Heart left ventricle (tissue), 16 donors: ENCODE results near the gene GRIP1. TPM values are rescaled to one million over a fixed set of nuclear protein-coding genes. Genes with fewer than 3 reads are reported as not detected.

ENCODE experiments used
- ATAC-seq, 4 donors: fragments of 200-7000 bp; cut with Tn5 transposase; one replicate each; pipeline ENCODE4 v1.9.1; 2020 to 2022; ENCODE audit warnings: moderate library complexity in 4 of 4, mild to moderate bottlenecking in 3 of 4, moderate number of reproducible peaks in 1 of 4
- DNase-seq, 5 donors: peaks; one replicate each; pipeline ENCODE4 v3.0.0-alpha.2; 2020
- H3K27ac ChIP-seq, 12 donors: fragments of 200-600 bp; sonication (generic) in 4 of 12; one replicate each; pipeline versions ENCODE4 v1.5.0 to v1.8.0; 2016 to 2022; ENCODE audit warnings: mild to moderate bottlenecking in 2 of 12
- H3K27me3 ChIP-seq, 9 donors: fragments of 200-600 bp; sonication (generic) in 2 of 9; one replicate each; pipeline versions ENCODE4 v1.5.1 to v1.8.0; 2016 to 2022; ENCODE audit warnings: mild to moderate bottlenecking in 3 of 9
- H3K36me3 ChIP-seq, 9 donors: fragments of 200-600 bp; sonication (generic) in 2 of 9; one replicate each; pipeline versions ENCODE4 v1.5.0 to v1.8.0; 2018 to 2022; ENCODE audit warnings: mild to moderate bottlenecking in 2 of 9
- H3K4me1 ChIP-seq, 12 donors: fragments of 200-600 bp; sonication (generic) in 4 of 12; one replicate each; pipeline versions ENCODE4 v1.5.0 to v1.8.0; 2016 to 2022; ENCODE audit warnings: mild to moderate bottlenecking in 3 of 12
- H3K4me3 ChIP-seq, 12 donors: fragments of 200-600 bp; sonication (generic) in 4 of 12; one replicate each; pipeline versions ENCODE4 v1.5.0 to v1.8.0; 2017 to 2022; ENCODE audit warnings: mild to moderate bottlenecking in 9 of 12, moderate library complexity in 4 of 12
- H3K9me3 ChIP-seq, 12 donors: fragments of 200-600 bp; sonication (generic) in 4 of 12; one replicate each; pipeline versions ENCODE4 v1.5.0 to v1.8.0; 2016 to 2022; ENCODE audit warnings: mild to moderate bottlenecking in 1 of 12
- POLR2A ChIP-seq, 2 donors: fragments of 450-650 bp; IDR thresholded peaks; one replicate each; pipeline ENCODE4 v1.6.1; 2017; ENCODE audit warnings: antibody characterized with exemption in 2 of 2, mild to moderate bottlenecking in 2 of 2, moderate library complexity in 2 of 2
- WGBS, 4 donors: extraction: QIAGEN DNeasy Blood & Tissue Kit in 2 of 4; methylation state at CpG; one replicate each; pipeline versions ENCODE4 v1.1.5 to v1.1.7; 2013 to 2018; 5-methylcytosine and 5-hydroxymethylcytosine counted together
- intact Hi-C, 10 donors: fragments of 100-400 bp; cut with DNase I; formaldehyde crosslinking; loops; one replicate each; pipeline versions ENCODE4 v1.11.1 to v1.14.2; 2022
- polyA plus RNA-seq, 2 donors: library from polyadenylated mRNA; stranded (reverse); fragments of 200-250 nt; gene quantifications; one replicate each; pipeline ENCODE4 v1.2.3, GENCODE V29; 2013
- total RNA-seq, 9 donors: library from RNA; depleted of rRNA in 2 of 9; stranded (reverse); fragments of >200 nt in 2 of 9; fragmentation: NEBNext Ultra II Directional in 3 of 9; extraction: Animal tissue kit (Norgen Biotek cat#: 25700) in 3 of 9; gene quantifications; one replicate each; pipeline versions ENCODE4 v1.1.0 to v1.2.4, GENCODE V29; 2016 to 2023
- TF ChIP-seq, protein P1 (sequence below), 12 donors: fragments of 200-600 bp; sonication (generic) in 4 of 12; IDR thresholded peaks; one replicate each; pipeline versions ENCODE4 v1.5.0 to v1.8.0; 2018 to 2022; ENCODE audit warnings: antibody characterized with exemption in 12 of 12, mild to moderate bottlenecking in 5 of 12
- donor health status: ischemic (EF 13 %, LVEDD 7.1; RV severe dilation, severe dysfunction).
- donor health status: healthy with polysubstance abuse.
- donor health status: DM: no; HTN: yes; CAD: no.
- donor health status: DM: no; HTN: no; CAD: no.
- donor health status: ischemic (EF 25% LVEDD 6.9; RV normal size, moderate dysfunction).
- donor health status: ischemic (EF 25% LVEDD 5.7; RV mildly dilated, moderate dysfunction).
- donor health status: healthy.
- donor health status: DM: yes; HTN: yes; CAD: no.
- donor health status: ischemic (EF 35%, LVEDD 5.7; RV mildly dilated, moderate dysfunction).
- donor health status: nonischemic (EF 11% LVEDD 7.7; RV severe dilation, severe dysfunction).
- donor health status: DM: yes; HTN: yes; CAD: no.
- donor health status: PGD.
- donor health status: ischemic (EF 29% LVEDD 5.4; RV normal size, mild dysfunction).
- donor health status: nonischemic (EF 23%, LVEDD 6.1; RV moderate dilation, normal function).

Gene GRIP1
- total and polyA plus RNA-seq, 11 donors = 0.30 to 8.4 (median 1.5) TPM

DNA sequence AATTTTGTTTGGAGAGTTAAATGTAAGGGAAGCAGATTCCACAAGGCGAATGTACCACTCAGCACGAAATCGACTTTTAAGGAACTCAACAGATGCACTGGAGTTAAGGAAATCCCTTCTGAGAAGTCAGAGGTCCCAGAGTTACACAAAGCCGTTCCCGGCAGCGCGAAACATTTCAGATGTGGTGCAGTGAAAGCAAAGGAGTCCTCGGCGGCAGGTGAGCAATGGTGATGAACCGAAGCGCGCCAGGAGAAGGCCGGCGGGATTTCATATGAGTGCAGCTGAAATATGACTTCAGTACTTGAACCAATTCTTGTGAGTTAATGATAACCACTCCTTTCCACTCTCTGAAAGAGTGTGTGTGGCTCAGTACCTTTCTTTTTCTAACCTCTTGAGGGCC lies 183.2 kb downstream of the GRIP1 start:
- WGBS, 4 donors = 90 to 93% (median 93%) methylated on average over 14 of the region's 14 CpGs
- H3K9me3 ChIP-seq = no peaks in the 10 kb centered on the region
- TF ChIP-seq, protein P1, sequence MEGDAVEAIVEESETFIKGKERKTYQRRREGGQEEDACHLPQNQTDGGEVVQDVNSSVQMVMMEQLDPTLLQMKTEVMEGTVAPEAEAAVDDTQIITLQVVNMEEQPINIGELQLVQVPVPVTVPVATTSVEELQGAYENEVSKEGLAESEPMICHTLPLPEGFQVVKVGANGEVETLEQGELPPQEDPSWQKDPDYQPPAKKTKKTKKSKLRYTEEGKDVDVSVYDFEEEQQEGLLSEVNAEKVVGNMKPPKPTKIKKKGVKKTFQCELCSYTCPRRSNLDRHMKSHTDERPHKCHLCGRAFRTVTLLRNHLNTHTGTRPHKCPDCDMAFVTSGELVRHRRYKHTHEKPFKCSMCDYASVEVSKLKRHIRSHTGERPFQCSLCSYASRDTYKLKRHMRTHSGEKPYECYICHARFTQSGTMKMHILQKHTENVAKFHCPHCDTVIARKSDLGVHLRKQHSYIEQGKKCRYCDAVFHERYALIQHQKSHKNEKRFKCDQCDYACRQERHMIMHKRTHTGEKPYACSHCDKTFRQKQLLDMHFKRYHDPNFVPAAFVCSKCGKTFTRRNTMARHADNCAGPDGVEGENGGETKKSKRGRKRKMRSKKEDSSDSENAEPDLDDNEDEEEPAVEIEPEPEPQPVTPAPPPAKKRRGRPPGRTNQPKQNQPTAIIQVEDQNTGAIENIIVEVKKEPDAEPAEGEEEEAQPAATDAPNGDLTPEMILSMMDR (IDR thresholded peaks at IDR 0.05) = no peak
- no peak for TF ChIP-seq POLR2A (IDR thresholded peaks at IDR 0.05)
- H3K27me3 ChIP-seq = peaks cover 0 to 5% (median 0%) of the 10 kb centered on the region in 9 donors
- no peaks in the 10 kb centered on the region for H3K36me3 ChIP-seq
- no peak overlapping the region for H3K27ac ChIP-seq
- H3K4me3 ChIP-seq = no peak overlapping the region
- ATAC-seq = no peak
- DNase-seq = no peak
- no peaks in the 10 kb centered on the region for H3K4me1 ChIP-seq
- intact Hi-C loops = no loop called here

DNA sequence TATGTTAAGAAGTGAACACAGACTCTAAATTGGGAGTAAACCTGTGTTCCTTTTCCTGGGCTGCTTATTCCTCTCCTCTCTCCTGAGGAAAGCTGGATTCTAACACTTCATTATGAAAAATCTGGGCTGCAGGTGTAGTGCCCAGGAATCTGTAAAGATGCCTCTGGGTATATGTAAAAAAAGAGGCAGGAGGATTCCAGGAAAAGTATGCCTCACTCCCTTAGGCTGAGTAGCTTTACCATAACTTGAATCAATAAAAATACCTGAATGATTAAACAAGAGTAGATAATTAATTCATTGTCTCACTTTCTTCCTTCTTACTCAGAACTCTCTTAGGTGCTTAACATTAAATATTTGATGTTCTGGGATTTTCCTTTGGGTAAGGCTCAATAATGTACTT lies 185.1 kb downstream of the GRIP1 start:
- Histone ChIP-seq H3K36me3 (no peaks in the 10 kb centered on the region), H3K27me3 (peaks cover 0 to 5% (median 0%) of the 10 kb centered on the region in 9 donors), H3K4me3 (no peak overlapping the region), H3K4me1 (no peaks in the 10 kb centered on the region), H3K9me3 (peaks cover 0 to 8% (median 0%) of the 10 kb centered on the region in 12 donors), H3K27ac (no peak overlapping the region)
- intact Hi-C loops = no loop called here
- no peak for DNase-seq
- ATAC-seq = no peak
- TF ChIP-seq, protein P1 (IDR thresholded peaks at IDR 0.05) = no peak
- no peak for TF ChIP-seq POLR2A (IDR thresholded peaks at IDR 0.05)

DNA sequence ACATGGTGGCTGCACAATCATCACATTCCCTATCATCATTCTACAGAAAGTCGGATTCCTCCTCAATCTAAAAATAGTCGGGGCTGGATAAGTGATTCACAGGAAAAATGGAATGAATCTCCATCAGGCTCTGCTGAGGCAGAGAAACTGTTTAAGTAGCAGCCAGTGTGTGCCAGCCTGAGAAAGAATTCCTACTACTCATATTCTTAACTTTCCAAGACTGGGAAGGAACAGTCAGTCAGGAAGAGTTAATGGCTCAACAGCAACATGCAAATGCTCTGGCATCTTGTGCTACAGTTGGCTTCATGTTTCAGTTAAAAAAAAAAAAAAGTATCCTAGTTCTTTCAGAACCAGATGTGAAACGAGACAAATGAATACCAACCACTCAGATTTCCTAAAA lies 187.0 kb downstream of the GRIP1 start:
- H3K27ac ChIP-seq = no peak overlapping the region
- peaks cover 0 to 5% (median 0%) of the 10 kb centered on the region in 9 donors for H3K27me3 ChIP-seq
- intact Hi-C loops = no loop called here
- TF ChIP-seq, protein P1 (IDR thresholded peaks at IDR 0.05) = no peak
- WGBS, 4 donors = 42 to 48% (median 45%) methylated on average over 3 of the region's 3 CpGs
- H3K4me1 ChIP-seq = no peaks in the 10 kb centered on the region
- DNase-seq (no peak), ATAC-seq (no peak)
- peaks cover 0 to 8% (median 0%) of the 10 kb centered on the region in 12 donors for H3K9me3 ChIP-seq
- no peaks in the 10 kb centered on the region for H3K36me3 ChIP-seq
- H3K4me3 ChIP-seq = no peak overlapping the region

DNA sequence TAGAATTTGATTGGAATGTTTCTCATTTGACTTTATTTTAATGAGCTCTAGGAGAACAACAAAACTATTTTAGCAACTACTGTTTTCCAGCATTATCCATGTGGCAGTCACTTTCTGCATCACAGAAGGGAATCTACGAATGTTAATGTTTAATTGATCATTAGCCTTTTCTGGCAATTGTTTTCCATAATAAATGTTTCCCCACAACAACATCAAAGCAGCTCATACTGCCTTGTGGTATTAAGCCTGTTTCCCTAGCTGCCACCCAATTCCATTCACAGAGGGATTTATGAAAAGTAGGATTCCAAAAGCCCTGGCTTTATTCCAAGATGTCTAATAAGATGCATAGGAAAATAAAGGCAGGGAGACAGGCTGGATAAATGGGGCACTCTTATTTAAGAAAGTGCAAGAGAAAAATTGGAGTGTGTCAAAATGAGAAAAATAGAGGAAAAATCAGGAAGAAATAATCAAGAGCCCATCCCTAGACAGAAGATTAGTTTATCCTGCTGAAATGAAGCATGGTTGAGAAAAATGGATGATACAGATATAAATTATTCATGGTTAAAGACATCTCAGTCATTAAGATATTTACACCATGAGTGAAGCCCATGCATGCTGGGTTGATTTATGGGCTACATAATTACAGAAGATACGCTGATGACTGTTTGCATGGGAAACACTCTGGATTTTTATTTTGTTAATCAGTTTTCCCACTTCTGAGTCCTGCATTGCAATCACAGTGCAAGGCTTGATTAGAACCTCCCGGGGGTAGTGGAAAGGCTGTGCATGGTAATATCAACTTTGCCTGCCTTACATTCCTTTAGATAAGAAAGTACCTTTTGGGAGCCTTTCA lies 196.3 kb downstream of the GRIP1 start:
- WGBS, 4 donors = 34 to 43% (median 38%) methylated on average over 3 of the region's 3 CpGs
- no peak overlapping the region for H3K4me3 ChIP-seq
- no peak for TF ChIP-seq POLR2A (IDR thresholded peaks at IDR 0.05)
- TF ChIP-seq, protein P1 (IDR thresholded peaks at IDR 0.05) = no peak
- no peak overlapping the region for H3K27ac ChIP-seq
- H3K36me3 ChIP-seq = no peaks in the 10 kb centered on the region
- H3K27me3 ChIP-seq = no peaks in the 10 kb centered on the region
- ATAC-seq = no peak
- peaks cover 0 to 3% (median 0%) of the 10 kb centered on the region in 12 donors for H3K4me1 ChIP-seq
- H3K9me3 ChIP-seq = peaks cover 0 to 28% (median 1%) of the 10 kb centered on the region in 12 donors
- no peak for DNase-seq
- intact Hi-C loops = no loop called here
